GM13977 (cell line): ENCODE data around the gene ZNF652.
A peak's percentile ranks its signal among the peaks of the same experiment; 100 is the strongest.

ENCODE experiments used
- DNase-seq: peaks from one replicate; pipeline ENCODE4 v3.0.0; 2012; ENCODE audit warnings: low spot score
- CTCF ChIP-seq: IDR thresholded peaks from 2 replicates; pipeline ENCODE4 v1.5.1; 2012; ENCODE audit warnings: mild to moderate bottlenecking, control low read depth; ENCODE audit not compliant: insufficient read depth; ENCODE audit errors: extremely low read depth, missing control alignments
- in situ Hi-C: fragments of 300-500 bp; cut with MboI; formaldehyde crosslinking; loops from one replicate; pipeline ENCODE4 v1.12.0; 2022; ENCODE audit warnings: low sequenced_read_pairs, low pct_unique_long_range_greater_than_20kb, mixed read lengths, inconsistent platforms; ENCODE audit not compliant: unreplicated experiment

Gene ZNF652

GRCh38 chr17:49260817-49261291, 101.2 kb downstream of the ZNF652 start:
- TF ChIP-seq CTCF = no peak
- no peak for DNase-seq
- in situ Hi-C loops = no loop called here

GRCh38 chr17:49260011-49260816, 101.8 kb downstream of the ZNF652 start:
- no peak for TF ChIP-seq CTCF
- peak; percentile 75 for DNase-seq
- in situ Hi-C loops = no loop called here

- in situ Hi-C loops = no loop called here
- TF ChIP-seq CTCF = no peak
- no peak for DNase-seq
These were observed 102.4 kb downstream of the ZNF652 start for GRCh38 chr17:49259663-49260010.

GRCh38 chr17:49258394-49258793, 103.7 kb downstream of the ZNF652 start:
- in situ Hi-C loops = no loop called here
- no peak for TF ChIP-seq CTCF
- no peak for DNase-seq

- in situ Hi-C loops = no loop called here
- no peak for DNase-seq
- no peak for TF ChIP-seq CTCF
These were observed 106.9 kb downstream of the ZNF652 start for GRCh38 chr17:49255125-49255524.

- no peak for TF ChIP-seq CTCF
- DNase-seq = no peak
- in situ Hi-C loops = no loop called here
These were observed 108.0 kb downstream of the ZNF652 start for GRCh38 chr17:49254066-49254465.

GRCh38 chr17:49252148-49252695, 109.8 kb downstream of the ZNF652 start:
- no peak for TF ChIP-seq CTCF
- in situ Hi-C loops = no loop called here
- DNase-seq = no peak
